ENCODE results near the gene SH2D6.
"Not testable (repeated sequence)": the region's sequence is repeated elsewhere in the genome, so short reads cannot be mapped to it uniquely, and the experiment has no call there.

Gene SH2D6

GRCh38 chr2:85422072-85422457, 3.6 kb downstream of the SH2D6 start:
- no peak for DNase-seq (ENCODE audit: low spot score)

- no peak for DNase-seq (ENCODE audit: low spot score)
Measured at GRCh38 chr2:85423525-85423924, 5.0 kb downstream of the SH2D6 start.

- no peak for DNase-seq (ENCODE audit: low spot score)
Measured at GRCh38 chr2:85425588-85425987, 7.1 kb downstream of the SH2D6 start.

- no peak for DNase-seq (ENCODE audit: low spot score)
Measured at GRCh38 chr2:85427300-85427835, 8.9 kb downstream of the SH2D6 start.

- DNase-seq (ENCODE audit: low spot score): no peak
Measured at GRCh38 chr2:85428343-85428881, 9.9 kb downstream of the SH2D6 start.

- DNase-seq (ENCODE audit: low spot score): no peak
Measured at GRCh38 chr2:85429213-85429923, 10.9 kb downstream of the SH2D6 start.

GRCh38 chr2:85429924-85430289, 11.4 kb downstream of the SH2D6 start:
- DNase-seq (ENCODE audit: low spot score): no peak

GRCh38 chr2:85430752-85431569, 12.4 kb downstream of the SH2D6 start:
- DNase-seq (ENCODE audit: low spot score): no peak

- no peak for DNase-seq (ENCODE audit: low spot score)
Measured at GRCh38 chr2:85431570-85432205, 13.2 kb downstream of the SH2D6 start.

- DNase-seq (ENCODE audit: low spot score): no peak
Measured at GRCh38 chr2:85433511-85434089, 15.1 kb downstream of the SH2D6 start.

- DNase-seq (ENCODE audit: low spot score): no peak
Measured at GRCh38 chr2:85434696-85435095, 16.2 kb downstream of the SH2D6 start.

GRCh38 chr2:85435220-85435958, 16.9 kb downstream of the SH2D6 start:
- DNase-seq (ENCODE audit: low spot score): no peak

GRCh38 chr2:85435981-85436835, 17.7 kb downstream of the SH2D6 start:
- DNase-seq (ENCODE audit: low spot score): no peak

GRCh38 chr2:85436836-85437487, 18.4 kb downstream of the SH2D6 start:
- no peak for DNase-seq (ENCODE audit: low spot score)

GRCh38 chr2:85437488-85438200, 19.1 kb downstream of the SH2D6 start:
- DNase-seq (ENCODE audit: low spot score): no peak

GRCh38 chr2:85438201-85439024, 19.9 kb downstream of the SH2D6 start:
- no peak for DNase-seq (ENCODE audit: low spot score)

- no peak for DNase-seq (ENCODE audit: low spot score)
Measured at GRCh38 chr2:85439025-85439472, 20.5 kb downstream of the SH2D6 start.

- DNase-seq (ENCODE audit: low spot score): not testable (repeated sequence)
Measured at GRCh38 chr2:85439569-85439968, 21.1 kb downstream of the SH2D6 start.
